Thyroid gland (tissue), 4 donors: ENCODE results near the gene TMIE.

Experiments
- CTCF ChIP-seq, 6 experiments: fragments of 200-600 bp in 3 of 6; fragments of 450-650 bp in 3 of 6; sonication (generic) in 3 of 6; IDR thresholded peaks; one replicate each; pipeline ENCODE4 v1.5.1; 2016 to 2019; ENCODE audit warnings: antibody characterized with exemption in 6 of 6, mild to moderate bottlenecking in 2 of 6, inconsistent platforms in 1 of 6, moderate library complexity in 1 of 6
- POLR2A ChIP-seq, 2 donors: fragments of 450-650 bp; IDR thresholded peaks; one replicate each; pipeline ENCODE4 v1.6.1; 2017; ENCODE audit warnings: antibody characterized with exemption in 2 of 2, mild to moderate bottlenecking in 2 of 2, moderate library complexity in 1 of 2

DNA sequence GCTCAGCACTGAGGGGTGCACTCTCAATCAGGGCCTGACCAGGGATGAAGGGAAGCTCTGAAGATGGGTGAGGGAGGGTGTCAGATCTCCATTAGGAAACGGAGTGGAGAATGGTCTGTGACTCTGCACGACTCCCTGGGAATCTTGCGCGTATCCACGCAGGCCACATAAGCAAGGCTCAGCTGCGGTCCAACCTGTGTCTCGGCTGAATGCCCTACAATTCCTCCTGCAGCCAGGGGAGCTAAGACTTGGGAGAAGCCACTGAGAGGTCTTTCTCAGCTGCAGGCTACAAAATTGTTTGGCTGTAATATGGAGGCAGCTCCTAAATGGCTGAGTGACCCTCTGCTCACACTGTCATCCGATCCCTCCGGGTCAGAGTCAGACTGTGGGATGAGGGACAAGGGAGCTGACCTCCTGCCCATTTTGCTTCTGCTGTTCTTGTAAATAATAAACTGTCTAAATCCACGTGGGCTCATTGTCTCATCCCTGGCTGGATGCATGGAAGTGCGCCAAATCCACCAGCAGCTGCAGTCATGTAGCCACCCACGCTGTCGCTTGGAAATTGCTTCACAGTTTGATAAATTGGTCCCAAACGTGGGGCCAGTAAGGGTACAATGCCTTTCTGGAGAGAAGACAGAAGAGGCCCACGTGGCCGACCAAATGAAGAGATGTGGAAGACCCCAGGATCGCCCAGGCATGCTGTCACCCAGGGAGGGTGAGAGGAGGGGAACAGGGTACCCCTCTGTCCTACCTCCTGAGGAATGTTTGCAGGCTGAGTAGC lies 38.2 kb upstream of the TMIE start:
- TF ChIP-seq CTCF (IDR thresholded peaks at IDR 0.05) (no peak), POLR2A (IDR thresholded peaks at IDR 0.05) (no peak)
